ENCODE results near the gene SCD5.
"Not testable (repeated sequence)": the region's sequence is repeated elsewhere in the genome, so short reads cannot be mapped to it uniquely, and the experiment has no call there.

SCD5 gene

GRCh38 chr4:82833060-82833459 lies 34.5 kb upstream of the SCD5 start:
- not testable (repeated sequence) for H3K79me1 ChIP-seq (ENCODE audit: low read depth, low read length); DNase-seq (ENCODE audit: low spot score); H2BK12ac ChIP-seq (ENCODE audit: low read length); H4K8ac ChIP-seq (ENCODE audit: low read depth, low read length); H2BK120ac ChIP-seq (ENCODE audit: low read depth, low read length); H2AFZ ChIP-seq (ENCODE audit: low read length); H3K14ac ChIP-seq (ENCODE audit: low read length); H2BK5ac ChIP-seq (ENCODE audit: low read length); H3K4me2 ChIP-seq (ENCODE audit: insufficient read depth, low read length, poor library complexity, severe bottlenecking); H3K4me1 ChIP-seq (ENCODE audit: control insufficient read depth in 2 of 2, insufficient read depth in 1 of 2, low read depth in 1 of 2, low read length in 2 of 2); H3K9ac ChIP-seq (ENCODE audit: low read depth, low read length, poor library complexity); H2BK15ac ChIP-seq (ENCODE audit: low read length); H3K27ac ChIP-seq (replicated peaks; ENCODE audit: low read length); H3K4me3 ChIP-seq (ENCODE audit: low read length in 2 of 2); H3K27me3 ChIP-seq (ENCODE audit: control insufficient read depth in 3 of 3, insufficient read depth in 3 of 3, low read depth in 1 of 3, low read length in 3 of 3); H2AK5ac ChIP-seq (ENCODE audit: low read depth, low read length); H3K4ac ChIP-seq (ENCODE audit: low read length); H3K9me3 ChIP-seq (replicated peaks in 1 of 2; ENCODE audit: control insufficient read depth in 2 of 2, insufficient read depth in 1 of 2, low read depth in 1 of 2, low read length in 2 of 2); H4K91ac ChIP-seq (ENCODE audit: low read depth, low read length, poor library complexity); H3K23ac ChIP-seq (ENCODE audit: low read depth, low read length, poor library complexity); H3K18ac ChIP-seq (ENCODE audit: low read length)
- H3K36me3 ChIP-seq (replicated peaks in 1 of 2; ENCODE audit: control insufficient read depth in 2 of 2, insufficient read depth in 2 of 2, low read length in 2 of 2), result peaks cover 11 to 79% of the 10 kb centered on the region in 2 donors
- no CpG with 5 or more reads among the region's 4 CpGs for WGBS, 2 donors (ENCODE audit: extremely low coverage in 2 of 2, insufficient read length in 2 of 2, insufficient replicate concordance in 1 of 2)

GRCh38 chr4:82825425-82825824 lies 26.8 kb upstream of the SCD5 start:
- Histone ChIP-seq H2BK120ac (ENCODE audit: low read depth, low read length) (no peak overlapping the region), H2BK12ac (ENCODE audit: low read length) (no peak overlapping the region), H3K27ac (replicated peaks; ENCODE audit: low read length) (no peak overlapping the region), H3K79me1 (ENCODE audit: low read depth, low read length) (no peaks in the 10 kb centered on the region), H3K4ac (ENCODE audit: low read length) (no peak overlapping the region), H4K91ac (ENCODE audit: low read depth, low read length, poor library complexity) (no peak overlapping the region), H3K18ac (ENCODE audit: low read length) (no peak overlapping the region), H4K8ac (ENCODE audit: low read depth, low read length) (no peak overlapping the region), H2AK5ac (ENCODE audit: low read depth, low read length) (no peak overlapping the region), H3K9ac (ENCODE audit: low read depth, low read length, poor library complexity) (no peak overlapping the region), H2BK5ac (ENCODE audit: low read length) (no peak overlapping the region), H2BK15ac (ENCODE audit: low read length) (no peak overlapping the region), H3K23ac (ENCODE audit: low read depth, low read length, poor library complexity) (no peak overlapping the region), H3K4me2 (ENCODE audit: insufficient read depth, low read length, poor library complexity, severe bottlenecking) (no peak overlapping the region), H3K9me3 (replicated peaks in 1 of 2; ENCODE audit: control insufficient read depth in 2 of 2, insufficient read depth in 1 of 2, low read depth in 1 of 2, low read length in 2 of 2) (no peaks in the 10 kb centered on the region), H3K36me3 (replicated peaks in 1 of 2; ENCODE audit: control insufficient read depth in 2 of 2, insufficient read depth in 2 of 2, low read length in 2 of 2) (peaks cover 28 to 98% of the 10 kb centered on the region in 2 donors), H3K4me1 (ENCODE audit: control insufficient read depth in 2 of 2, insufficient read depth in 1 of 2, low read depth in 1 of 2, low read length in 2 of 2) (no peaks in the 10 kb centered on the region), H3K14ac (ENCODE audit: low read length) (no peak overlapping the region), H3K27me3 (ENCODE audit: control insufficient read depth in 3 of 3, insufficient read depth in 3 of 3, low read depth in 1 of 3, low read length in 3 of 3) (no peaks in the 10 kb centered on the region), H3K4me3 (ENCODE audit: low read length in 2 of 2) (no peak overlapping the region), H2AFZ (ENCODE audit: low read length) (no peak overlapping the region)
- DNase-seq (ENCODE audit: low spot score), result no peak
- no CpG with 5 or more reads among the region's 3 CpGs for WGBS, 2 donors (ENCODE audit: extremely low coverage in 2 of 2, insufficient read length in 2 of 2, insufficient replicate concordance in 1 of 2)

- Histone ChIP-seq H3K4me3 (ENCODE audit: low read length in 2 of 2) (no peak overlapping the region), H3K4me1 (ENCODE audit: control insufficient read depth in 2 of 2, insufficient read depth in 1 of 2, low read depth in 1 of 2, low read length in 2 of 2) (no peaks in the 10 kb centered on the region), H3K9me3 (replicated peaks in 1 of 2; ENCODE audit: control insufficient read depth in 2 of 2, insufficient read depth in 1 of 2, low read depth in 1 of 2, low read length in 2 of 2) (no peaks in the 10 kb centered on the region), H2BK120ac (ENCODE audit: low read depth, low read length) (no peak overlapping the region), H4K91ac (ENCODE audit: low read depth, low read length, poor library complexity) (no peak overlapping the region), H2BK15ac (ENCODE audit: low read length) (no peak overlapping the region), H3K27me3 (ENCODE audit: control insufficient read depth in 3 of 3, insufficient read depth in 3 of 3, low read depth in 1 of 3, low read length in 3 of 3) (no peaks in the 10 kb centered on the region), H3K23ac (ENCODE audit: low read depth, low read length, poor library complexity) (no peak overlapping the region), H2BK5ac (ENCODE audit: low read length) (no peak overlapping the region), H2BK12ac (ENCODE audit: low read length) (no peak overlapping the region), H2AK5ac (ENCODE audit: low read depth, low read length) (no peak overlapping the region), H3K4ac (ENCODE audit: low read length) (no peak overlapping the region), H3K27ac (replicated peaks; ENCODE audit: low read length) (no peak overlapping the region), H3K79me1 (ENCODE audit: low read depth, low read length) (no peaks in the 10 kb centered on the region), H3K9ac (ENCODE audit: low read depth, low read length, poor library complexity) (no peak overlapping the region), H2AFZ (ENCODE audit: low read length) (no peak overlapping the region), H3K18ac (ENCODE audit: low read length) (no peak overlapping the region), H3K36me3 (replicated peaks in 1 of 2; ENCODE audit: control insufficient read depth in 2 of 2, insufficient read depth in 2 of 2, low read length in 2 of 2) (peaks cover 26 to 97% of the 10 kb centered on the region in 2 donors), H3K14ac (ENCODE audit: low read length) (no peak overlapping the region), H4K8ac (ENCODE audit: low read depth, low read length) (no peak overlapping the region), H3K4me2 (ENCODE audit: insufficient read depth, low read length, poor library complexity, severe bottlenecking) (no peak overlapping the region)
- no peak for DNase-seq (ENCODE audit: low spot score)
- WGBS, 2 donors (ENCODE audit: extremely low coverage in 2 of 2, insufficient read length in 2 of 2, insufficient replicate concordance in 1 of 2), result no CpG with 5 or more reads among the region's 5 CpGs
Observed at GRCh38 chr4:82823062-82823461, 24.5 kb upstream of the SCD5 start.

- Histone ChIP-seq H3K14ac (ENCODE audit: low read length) (no peak overlapping the region), H3K79me1 (ENCODE audit: low read depth, low read length) (no peaks in the 10 kb centered on the region), H2BK5ac (ENCODE audit: low read length) (no peak overlapping the region), H4K91ac (ENCODE audit: low read depth, low read length, poor library complexity) (no peak overlapping the region), H2BK120ac (ENCODE audit: low read depth, low read length) (no peak overlapping the region), H2BK12ac (ENCODE audit: low read length) (no peak overlapping the region), H3K36me3 (replicated peaks in 1 of 2; ENCODE audit: control insufficient read depth in 2 of 2, insufficient read depth in 2 of 2, low read length in 2 of 2) (peaks cover 19 to 87% of the 10 kb centered on the region in 2 donors), H2AK5ac (ENCODE audit: low read depth, low read length) (no peak overlapping the region), H2BK15ac (ENCODE audit: low read length) (no peak overlapping the region), H3K4me2 (ENCODE audit: insufficient read depth, low read length, poor library complexity, severe bottlenecking) (no peak overlapping the region), H3K27me3 (ENCODE audit: control insufficient read depth in 3 of 3, insufficient read depth in 3 of 3, low read depth in 1 of 3, low read length in 3 of 3) (no peaks in the 10 kb centered on the region), H3K18ac (ENCODE audit: low read length) (no peak overlapping the region), H3K4me3 (ENCODE audit: low read length in 2 of 2) (no peak overlapping the region), H2AFZ (ENCODE audit: low read length) (no peak overlapping the region), H3K9me3 (replicated peaks in 1 of 2; ENCODE audit: control insufficient read depth in 2 of 2, insufficient read depth in 1 of 2, low read depth in 1 of 2, low read length in 2 of 2) (no peaks in the 10 kb centered on the region), H4K8ac (ENCODE audit: low read depth, low read length) (no peak overlapping the region), H3K4ac (ENCODE audit: low read length) (no peak overlapping the region), H3K4me1 (ENCODE audit: control insufficient read depth in 2 of 2, insufficient read depth in 1 of 2, low read depth in 1 of 2, low read length in 2 of 2) (no peaks in the 10 kb centered on the region), H3K23ac (ENCODE audit: low read depth, low read length, poor library complexity) (no peak overlapping the region), H3K27ac (replicated peaks; ENCODE audit: low read length) (no peak overlapping the region), H3K9ac (ENCODE audit: low read depth, low read length, poor library complexity) (no peak overlapping the region)
- no peak for DNase-seq (ENCODE audit: low spot score)
- no CpG with 5 or more reads among the region's 2 CpGs for WGBS, 2 donors (ENCODE audit: extremely low coverage in 2 of 2, insufficient read length in 2 of 2, insufficient replicate concordance in 1 of 2)
Observed at GRCh38 chr4:82820689-82821088, 22.1 kb upstream of the SCD5 start.

Measured in neuronal stem cell (in vitro differentiated cells).